HEK293 (cell line): ENCODE results near the gene CCDC88C.

Source experiments
- CTCF ChIA-PET: fragments of 350-600 bp; formaldehyde crosslinking; extraction: SDS; loops from one replicate; lab custom pipeline; 2021; ENCODE audit warnings: antibody characterized with exemption; lab: Yijun Ruan, JAX
- POLR2A ChIA-PET: fragments of 300-600 bp; formaldehyde crosslinking; extraction: SDS; loops from one replicate; lab custom pipeline; 2020; ENCODE audit warnings: antibody characterized with exemption, inconsistent platforms; lab: Yijun Ruan, JAX
- H3K27ac ChIP-seq: fragments of 200-500 bp; sonication (Bioruptor generic); 2 replicates; pipeline ENCODE4 v1.5.1; 2014; ENCODE audit warnings: low read depth, low read length, control low read depth, inconsistent platforms; ENCODE audit errors: extremely low read depth
- H3K36me3 ChIP-seq, 2 experiments: fragments of 200-500 bp in 1 of 2; sonication (Bioruptor generic) in 1 of 2; 1 replicate in 1 of 2; 2 replicates in 1 of 2; pipeline ENCODE4 v1.5.1; 2014 to 2017; ENCODE audit warnings: inconsistent platforms in 2 of 2, low read length in 2 of 2; ENCODE audit not compliant: control insufficient read depth in 2 of 2, insufficient read depth in 1 of 2
- H3K4me1 ChIP-seq: fragments of 200-500 bp; sonication (Bioruptor generic); 2 replicates; pipeline ENCODE4 v1.5.1; 2014; ENCODE audit warnings: mild to moderate bottlenecking, low read length, inconsistent platforms; ENCODE audit not compliant: control insufficient read depth, insufficient read depth
- H3K4me3 ChIP-seq: 2 replicates; pipeline ENCODE4 v1.5.1; 2011; ENCODE audit warnings: low read depth, mild to moderate bottlenecking, control low read depth, low read length, moderate library complexity
- H3K9me3 ChIP-seq: fragments of 200-500 bp; sonication (Bioruptor generic); 2 replicates; pipeline ENCODE4 v1.5.1; 2014; ENCODE audit warnings: low read depth, low read length, inconsistent platforms; ENCODE audit not compliant: control insufficient read depth, insufficient read depth
- EGR2 ChIP-seq: fragments of 450-650 bp; formaldehyde crosslinking; IDR thresholded peaks from 2 replicates; pipeline ENCODE4 v1.5.1; 2016; ENCODE audit warnings: low read depth, missing biosample characterization, missing genetic modification characterization
- GLIS2 ChIP-seq: fragments of 450-650 bp; formaldehyde crosslinking; IDR thresholded peaks from 2 replicates; pipeline ENCODE4 v1.5.1; 2016; ENCODE audit warnings: missing biosample characterization, missing genetic modification characterization
- PATZ1 ChIP-seq: fragments of 450-650 bp; formaldehyde crosslinking; IDR thresholded peaks from 2 replicates; pipeline ENCODE4 v1.5.1; 2016; ENCODE audit warnings: missing biosample characterization, missing genetic modification characterization
- PRDM10 ChIP-seq: fragments of 450-650 bp; formaldehyde crosslinking; IDR thresholded peaks from 2 replicates; pipeline ENCODE4 v1.5.1; 2016; ENCODE audit warnings: missing biosample characterization, missing genetic modification characterization
- RBAK ChIP-seq: fragments of 450-650 bp; formaldehyde crosslinking; IDR thresholded peaks from 2 replicates; pipeline ENCODE4 v1.5.1; 2016; ENCODE audit warnings: missing biosample characterization, missing genetic modification characterization
- REPIN1 ChIP-seq: fragments of 450-650 bp; formaldehyde crosslinking; IDR thresholded peaks from 2 replicates; pipeline ENCODE4 v1.5.1; 2017; ENCODE audit warnings: missing biosample characterization, missing genetic modification characterization, low read depth
- SP2 ChIP-seq: fragments of 450-650 bp; formaldehyde crosslinking; IDR thresholded peaks from 2 replicates; pipeline ENCODE4 v1.5.1; 2016; ENCODE audit warnings: missing biosample characterization, missing genetic modification characterization
- SP3 ChIP-seq: fragments of 450-650 bp; formaldehyde crosslinking; IDR thresholded peaks from 2 replicates; pipeline ENCODE4 v1.5.1; 2016; ENCODE audit warnings: missing biosample characterization, missing genetic modification characterization
- ZBTB48 ChIP-seq: fragments of 450-650 bp; formaldehyde crosslinking; IDR thresholded peaks from 2 replicates; pipeline ENCODE4 v1.5.1; 2016; ENCODE audit warnings: missing biosample characterization, missing genetic modification characterization
- ZBTB8A ChIP-seq: fragments of 450-650 bp; formaldehyde crosslinking; IDR thresholded peaks from 2 replicates; pipeline ENCODE4 v1.5.1; 2016; ENCODE audit warnings: missing biosample characterization, missing genetic modification characterization
- ZFHX2 ChIP-seq: fragments of 450-650 bp; formaldehyde crosslinking; conservative IDR thresholded peaks from 2 replicates; pipeline ENCODE4 v1.5.1; 2016; ENCODE audit warnings: missing biosample characterization, missing genetic modification characterization
- ZFP3 ChIP-seq: fragments of 450-650 bp; formaldehyde crosslinking; IDR thresholded peaks from 2 replicates; pipeline ENCODE4 v1.5.1; 2016; ENCODE audit warnings: low read depth, missing biosample characterization, missing genetic modification characterization
- ZNF157 ChIP-seq: fragments of 450-650 bp; formaldehyde crosslinking; IDR thresholded peaks from 2 replicates; pipeline ENCODE4 v1.5.1; 2016; ENCODE audit warnings: missing biosample characterization, missing genetic modification characterization
- ZNF174 ChIP-seq: fragments of 450-650 bp; formaldehyde crosslinking; IDR thresholded peaks from 2 replicates; pipeline ENCODE4 v1.5.0; 2017; ENCODE audit warnings: missing biosample characterization, mild to moderate bottlenecking, missing genetic modification characterization
- ZNF19 ChIP-seq: fragments of 450-650 bp; formaldehyde crosslinking; IDR thresholded peaks from 2 replicates; pipeline ENCODE4; 2016; ENCODE audit warnings: missing biosample characterization, missing genetic modification characterization, low read depth
- ZNF223 ChIP-seq: fragments of 450-650 bp; formaldehyde crosslinking; IDR thresholded peaks from 2 replicates; pipeline ENCODE4 v1.5.1; 2016; ENCODE audit warnings: missing biosample characterization, missing genetic modification characterization
- ZNF239 ChIP-seq: fragments of 450-650 bp; formaldehyde crosslinking; IDR thresholded peaks from 2 replicates; pipeline ENCODE4 v1.5.1; 2016; ENCODE audit warnings: missing biosample characterization, missing genetic modification characterization
- ZNF302 ChIP-seq: fragments of 450-650 bp; formaldehyde crosslinking; IDR thresholded peaks from 2 replicates; pipeline ENCODE4 v1.5.1; 2016; ENCODE audit warnings: missing biosample characterization, missing genetic modification characterization, low read depth
- ZNF335 ChIP-seq: fragments of 450-650 bp; formaldehyde crosslinking; conservative IDR thresholded peaks from 2 replicates; pipeline ENCODE4 v1.5.1; 2016; ENCODE audit warnings: missing biosample characterization, missing genetic modification characterization
- ZNF366 ChIP-seq: fragments of 450-650 bp; formaldehyde crosslinking; conservative IDR thresholded peaks from 2 replicates; pipeline ENCODE4 v1.5.1; 2016; ENCODE audit warnings: missing biosample characterization, missing genetic modification characterization
- ZNF510 ChIP-seq: fragments of 450-650 bp; formaldehyde crosslinking; IDR thresholded peaks from 2 replicates; pipeline ENCODE4 v1.5.1; 2018; ENCODE audit warnings: mild to moderate bottlenecking, missing genetic modification characterization, missing biosample characterization; ENCODE audit not compliant: insufficient replicate concordance
- ZNF701 ChIP-seq: fragments of 450-650 bp; formaldehyde crosslinking; IDR thresholded peaks from 2 replicates; pipeline ENCODE4 v1.5.1; 2016; ENCODE audit warnings: missing biosample characterization, missing genetic modification characterization
- TF ChIP-seq, protein P1 (sequence below): fragments of 450-650 bp; formaldehyde crosslinking; IDR thresholded peaks from 2 replicates; pipeline ENCODE4 v1.5.1; 2016; ENCODE audit warnings: missing biosample characterization, missing genetic modification characterization
- TF ChIP-seq, protein P2 (sequence below): fragments of 450-650 bp; formaldehyde crosslinking; conservative IDR thresholded peaks from 2 replicates; pipeline ENCODE4 v1.5.1; 2016; ENCODE audit warnings: low read depth, missing biosample characterization, missing genetic modification characterization

Gene CCDC88C

DNA sequence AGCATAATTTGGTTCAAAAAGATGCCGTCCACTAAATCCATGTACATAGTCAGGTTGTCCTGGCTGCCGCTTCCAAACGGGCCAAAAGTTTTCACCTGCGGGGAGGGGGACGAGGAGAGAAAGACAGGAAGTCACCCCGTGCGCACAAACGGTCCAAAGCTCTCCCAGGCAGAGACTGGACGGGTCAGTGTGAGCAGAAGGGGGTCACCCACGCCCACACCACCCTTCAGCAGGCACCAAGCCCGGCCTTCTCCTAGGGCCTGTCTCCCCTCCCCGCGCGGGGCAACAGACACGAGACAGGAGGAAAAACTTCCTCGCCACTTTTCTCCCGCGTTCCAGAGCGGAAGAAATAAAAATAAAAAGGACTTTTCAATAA, 888 bp downstream of the CCDC88C start:
- peak overlapping the region; percentile 66; the same call in 1 of the 2 replicates for H3K27ac ChIP-seq
- H3K4me1 ChIP-seq: peaks cover 3% of the 10 kb centered on the region; the same call in 1 of the 2 replicates
- no peaks in the 10 kb centered on the region for H3K9me3 ChIP-seq
- POLR2A ChIA-PET: interaction anchor here (0.6 to 1.0 kb wide), 2 partner anchors 37 to 201 kb away, joined by 3 to 4 read pairs; no protein-coding TSS in a partner anchor
- CTCF ChIA-PET: interaction anchor here (1.0 to 8.6 kb wide), 2 partner anchors 94 to 129 kb away, joined by 3 to 77 read pairs; no protein-coding TSS in a partner anchor
- peaks cover 0 to 7% of the 10 kb centered on the region in 2 experiments; a peak in 2 of 3 replicates for H3K36me3 ChIP-seq
- peak overlapping the region; percentile 57 for H3K4me3 ChIP-seq
- TF ChIP-seq ZBTB48 (no peak), ZNF510 (no peak), ZFP3 (tag by site-specific recombination) (no peak), PATZ1 (tag by site-specific recombination) (peak; percentile 49), ZNF335 (tag by site-specific recombination) (peak; percentile 88), ZNF19 (tag by site-specific recombination) (no peak), EGR2 (tag by site-specific recombination) (peak; percentile 29; the same call in 1 of the 2 replicates), GLIS2 (tag by site-specific recombination) (peak; percentile 70), SP2 (tag by site-specific recombination) (peak; percentile 11; the same call in 1 of the 2 replicates), ZNF174 (tag by site-specific recombination) (no peak), REPIN1 (tag by site-specific recombination) (no peak), ZNF302 (no peak), ZNF223 (tag by site-specific recombination) (no peak), ZNF701 (tag by site-specific recombination) (no peak), ZNF239 (tag by site-specific recombination) (peak; percentile 18; the same call in 1 of the 2 replicates), RBAK (tag by site-specific recombination) (no peak), ZNF366 (peak; percentile 42; the same call in 1 of the 2 replicates), ZFHX2 (tag by site-specific recombination) (peak; percentile 77), ZBTB8A (peak; percentile 83), PRDM10 (tag by site-specific recombination) (0 out of 2 replicates have a peak, but pooled peaks have one; percentile 7), ZNF157 (tag by site-specific recombination) (no peak), SP3 (tag by site-specific recombination) (no peak)
- TF ChIP-seq, protein P1, sequence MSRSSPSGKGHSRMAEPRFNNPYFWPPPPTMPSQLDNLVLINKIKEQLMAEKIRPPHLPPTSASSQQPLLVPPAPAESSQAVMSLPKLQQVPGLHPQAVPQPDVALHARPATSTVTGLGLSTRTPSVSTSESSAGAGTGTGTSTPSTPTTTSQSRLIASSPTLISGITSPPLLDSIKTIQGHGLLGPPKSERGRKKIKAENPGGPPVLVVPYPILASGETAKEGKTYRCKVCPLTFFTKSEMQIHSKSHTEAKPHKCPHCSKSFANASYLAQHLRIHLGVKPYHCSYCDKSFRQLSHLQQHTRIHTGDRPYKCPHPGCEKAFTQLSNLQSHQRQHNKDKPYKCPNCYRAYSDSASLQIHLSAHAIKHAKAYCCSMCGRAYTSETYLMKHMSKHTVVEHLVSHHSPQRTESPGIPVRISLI (tag by site-specific recombination): no peak
- TF ChIP-seq, protein P2, sequence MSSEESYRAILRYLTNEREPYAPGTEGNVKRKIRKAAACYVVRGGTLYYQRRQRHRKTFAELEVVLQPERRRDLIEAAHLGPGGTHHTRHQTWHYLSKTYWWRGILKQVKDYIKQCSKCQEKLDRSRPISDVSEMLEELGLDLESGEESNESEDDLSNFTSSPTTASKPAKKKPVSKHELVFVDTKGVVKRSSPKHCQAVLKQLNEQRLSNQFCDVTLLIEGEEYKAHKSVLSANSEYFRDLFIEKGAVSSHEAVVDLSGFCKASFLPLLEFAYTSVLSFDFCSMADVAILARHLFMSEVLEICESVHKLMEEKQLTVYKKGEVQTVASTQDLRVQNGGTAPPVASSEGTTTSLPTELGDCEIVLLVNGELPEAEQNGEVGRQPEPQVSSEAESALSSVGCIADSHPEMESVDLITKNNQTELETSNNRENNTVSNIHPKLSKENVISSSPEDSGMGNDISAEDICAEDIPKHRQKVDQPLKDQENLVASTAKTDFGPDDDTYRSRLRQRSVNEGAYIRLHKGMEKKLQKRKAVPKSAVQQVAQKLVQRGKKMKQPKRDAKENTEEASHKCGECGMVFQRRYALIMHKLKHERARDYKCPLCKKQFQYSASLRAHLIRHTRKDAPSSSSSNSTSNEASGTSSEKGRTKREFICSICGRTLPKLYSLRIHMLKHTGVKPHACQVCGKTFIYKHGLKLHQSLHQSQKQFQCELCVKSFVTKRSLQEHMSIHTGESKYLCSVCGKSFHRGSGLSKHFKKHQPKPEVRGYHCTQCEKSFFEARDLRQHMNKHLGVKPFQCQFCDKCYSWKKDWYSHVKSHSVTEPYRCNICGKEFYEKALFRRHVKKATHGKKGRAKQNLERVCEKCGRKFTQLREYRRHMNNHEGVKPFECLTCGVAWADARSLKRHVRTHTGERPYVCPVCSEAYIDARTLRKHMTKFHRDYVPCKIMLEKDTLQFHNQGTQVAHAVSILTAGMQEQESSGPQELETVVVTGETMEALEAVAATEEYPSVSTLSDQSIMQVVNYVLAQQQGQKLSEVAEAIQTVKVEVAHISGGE (tag by site-specific recombination): peak; percentile 37; the same call in 1 of the 2 replicates
